HG03439 (cell line): Measurements from ENCODE around the gene LRP1-AS.
A peak's percentile ranks its signal among the peaks of the same experiment; 100 is the strongest.

Source experiments
- ATAC-seq: cut with Tn5 transposase; IDR thresholded peaks from one replicate; pipeline ENCODE4 v1.9.1; 2021; ENCODE audit warnings: mild to moderate bottlenecking, moderate library complexity; ENCODE audit not compliant: unreplicated experiment

LRP1-AS gene

GRCh38 chr12:57146961-57147944 lies at the start of gene LRP1-AS:
LRP1-AS (minus strand) TSS chr12:57147619.
- no peak for ATAC-seq

GRCh38 chr12:57196956-57197355 lies 49.5 kb upstream of the LRP1-AS start:
- no peak for ATAC-seq

- ATAC-seq, result no peak
Measured at GRCh38 chr12:57196439-57196838, 49.0 kb upstream of the LRP1-AS start.

GRCh38 chr12:57195611-57196371 lies 48.4 kb upstream of the LRP1-AS start:
- no peak for ATAC-seq

GRCh38 chr12:57195186-57195585 lies 47.8 kb upstream of the LRP1-AS start:
- no peak for ATAC-seq

- ATAC-seq, result no peak
Measured at GRCh38 chr12:57194253-57194652, 46.8 kb upstream of the LRP1-AS start.

- no peak for ATAC-seq
Measured at GRCh38 chr12:57193706-57194245, 46.4 kb upstream of the LRP1-AS start.

GRCh38 chr12:57192920-57193319 lies 45.5 kb upstream of the LRP1-AS start:
- no peak for ATAC-seq

GRCh38 chr12:57191410-57191809 lies 44.0 kb upstream of the LRP1-AS start:
- no peak for ATAC-seq

- ATAC-seq, result no peak
Measured at GRCh38 chr12:57190821-57191220, 43.4 kb upstream of the LRP1-AS start.

GRCh38 chr12:57190037-57190436 lies 42.6 kb upstream of the LRP1-AS start:
- ATAC-seq, result no peak

- no peak for ATAC-seq
Measured at GRCh38 chr12:57188090-57188425, 40.6 kb upstream of the LRP1-AS start.

- ATAC-seq, result no peak
Measured at GRCh38 chr12:57187222-57188089, 40.0 kb upstream of the LRP1-AS start.

GRCh38 chr12:57185906-57186508 lies 38.6 kb upstream of the LRP1-AS start:
- no peak for ATAC-seq

- no peak for ATAC-seq
Measured at GRCh38 chr12:57185403-57185802, 38.0 kb upstream of the LRP1-AS start.

- no peak for ATAC-seq
Measured at GRCh38 chr12:57183939-57184725, 36.7 kb upstream of the LRP1-AS start.

- ATAC-seq, result peak; percentile 68
Measured at GRCh38 chr12:57182918-57183575, 35.6 kb upstream of the LRP1-AS start.

- no peak for ATAC-seq
Measured at GRCh38 chr12:57181561-57182155, 34.2 kb upstream of the LRP1-AS start.

- ATAC-seq, result no peak
Measured at GRCh38 chr12:57181072-57181471, 33.7 kb upstream of the LRP1-AS start.
